SU-DHL-6 (cell line): Measurements from ENCODE around the gene HEXB.

Experiments
- CTCF ChIP-seq: fragments of 200-600 bp; sonication (generic); IDR thresholded peaks from one replicate; pipeline ENCODE4 v1.5.1; 2017; ENCODE audit warnings: antibody characterized with exemption, mild to moderate bottlenecking, low read length, moderate library complexity; ENCODE audit not compliant: insufficient read depth, poor library complexity, severe bottlenecking
- EZH2phosphoT487 ChIP-seq: fragments of 200-600 bp; sonication (generic), shearing (Covaris generic); conservative IDR thresholded peaks from 2 replicates; pipeline ENCODE4 v1.6.1; 2018; ENCODE audit warnings: mild to moderate bottlenecking, antibody characterized with exemption, low read length, moderate library complexity, mixed read lengths

DNA sequence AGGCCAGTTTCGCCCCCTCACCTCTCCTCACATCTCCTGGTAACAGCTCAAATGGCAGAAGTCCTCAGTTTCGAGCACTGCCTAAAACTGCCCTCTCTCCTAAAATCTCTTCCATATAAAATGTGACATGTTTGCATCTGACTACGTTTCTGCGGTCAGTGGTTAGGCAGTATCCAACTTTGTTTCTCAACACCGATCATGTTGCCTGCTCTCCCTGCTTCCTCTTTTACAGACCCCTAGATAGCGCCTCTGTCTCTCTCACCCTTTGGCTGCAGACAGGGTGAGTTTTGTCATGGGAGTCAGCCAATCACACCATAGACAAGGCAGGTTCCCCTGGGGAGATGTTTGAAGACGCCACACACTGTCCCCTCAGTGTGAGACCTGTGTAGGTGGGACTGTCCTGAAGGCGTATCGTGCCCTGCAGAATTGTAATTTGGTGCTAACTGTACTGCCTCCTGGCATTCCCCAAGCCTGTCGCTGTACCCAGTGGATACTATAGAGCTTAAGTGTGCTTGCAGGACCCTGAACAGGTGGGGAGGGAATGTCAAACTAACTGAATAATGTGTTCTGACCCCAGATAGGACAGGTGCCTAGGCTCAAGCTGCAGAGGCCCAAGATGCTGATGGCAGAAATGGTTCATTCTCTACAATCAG, 1.1 kb downstream of the HEXB start:
- TF ChIP-seq EZH2phosphoT487 (no peak), CTCF (no peak)
